Measurements from ENCODE around the gene CELF6.

CELF6 gene

GRCh38 chr15:72319985-72320671 lies at the start of gene CELF6:
CELF6 (minus strand) TSS chr15:72320157; CDS start chr15:72319874, 283 bp downstream.
- DNase-seq (ENCODE audit: low read depth in 2 of 2), result peak; percentile 44 to 46

GRCh38 chr15:72368899-72369298 lies 48.9 kb upstream of the CELF6 start:
- no peak for DNase-seq (ENCODE audit: low read depth in 2 of 2)

GRCh38 chr15:72368325-72368724 lies 48.4 kb upstream of the CELF6 start:
- no peak for DNase-seq (ENCODE audit: low read depth in 2 of 2)

GRCh38 chr15:72365844-72366243 lies 45.9 kb upstream of the CELF6 start:
- DNase-seq (ENCODE audit: low read depth in 2 of 2), result no peak

GRCh38 chr15:72361176-72361575 lies 41.2 kb upstream of the CELF6 start:
- no peak for DNase-seq (ENCODE audit: low read depth in 2 of 2)

- DNase-seq (ENCODE audit: low read depth in 2 of 2), result no peak
Measured at GRCh38 chr15:72358650-72359171, 38.8 kb upstream of the CELF6 start.

- no peak for DNase-seq (ENCODE audit: low read depth in 2 of 2)
Measured at GRCh38 chr15:72358121-72358520, 38.2 kb upstream of the CELF6 start.

GRCh38 chr15:72354496-72354895 lies 34.5 kb upstream of the CELF6 start:
- no peak for DNase-seq (ENCODE audit: low read depth in 2 of 2)

- DNase-seq (ENCODE audit: low read depth in 2 of 2), result no peak
Measured at GRCh38 chr15:72353266-72353665, 33.3 kb upstream of the CELF6 start.

GRCh38 chr15:72345806-72346205 lies 25.8 kb upstream of the CELF6 start:
- no peak for DNase-seq (ENCODE audit: low read depth in 2 of 2)

GRCh38 chr15:72345280-72345679 lies 25.3 kb upstream of the CELF6 start:
- no peak for DNase-seq (ENCODE audit: low read depth in 2 of 2)

GRCh38 chr15:72344602-72345001 lies 24.6 kb upstream of the CELF6 start:
- no peak for DNase-seq (ENCODE audit: low read depth in 2 of 2)

- no peak for DNase-seq (ENCODE audit: low read depth in 2 of 2)
Measured at GRCh38 chr15:72342385-72342784, 22.4 kb upstream of the CELF6 start.

GRCh38 chr15:72341361-72341760 lies 21.4 kb upstream of the CELF6 start:
- no peak for DNase-seq (ENCODE audit: low read depth in 2 of 2)

GRCh38 chr15:72340366-72340765 lies 20.4 kb upstream of the CELF6 start:
- DNase-seq (ENCODE audit: low read depth in 2 of 2), result no peak

- no peak for DNase-seq (ENCODE audit: low read depth in 2 of 2)
Measured at GRCh38 chr15:72339777-72340177, 19.8 kb upstream of the CELF6 start.

GRCh38 chr15:72338617-72339321 lies 18.8 kb upstream of the CELF6 start:
- DNase-seq (ENCODE audit: low read depth in 2 of 2), result no peak

- DNase-seq (ENCODE audit: low read depth in 2 of 2), result no peak
Measured at GRCh38 chr15:72338148-72338547, 18.2 kb upstream of the CELF6 start.

GRCh38 chr15:72334842-72335241 lies 14.9 kb upstream of the CELF6 start:
- no peak for DNase-seq (ENCODE audit: low read depth in 2 of 2)

- no peak for DNase-seq (ENCODE audit: low read depth in 2 of 2)
Measured at GRCh38 chr15:72331021-72331420, 11.1 kb upstream of the CELF6 start.

GRCh38 chr15:72323752-72324151 lies 3.8 kb upstream of the CELF6 start:
- no peak for DNase-seq (ENCODE audit: low read depth in 2 of 2)

GRCh38 chr15:72319360-72319984 lies 485 bp downstream of the CELF6 start:
- DNase-seq (ENCODE audit: low read depth in 2 of 2), result no peak

Measured in stimulated activated CD8-positive, alpha-beta memory T cell treated with anti-CD3 and anti-CD28 coated beads, Interleukin-7, amount 100 ng/mL, for 1 hour (primary cell).